ENCODE results near the gene FGD3. TPM values are rescaled to one million over a fixed set of nuclear protein-coding genes. Genes with fewer than 3 reads are reported as not detected.
"Not testable (repeated sequence)": the region's sequence is repeated elsewhere in the genome, so short reads cannot be mapped to it uniquely, and the experiment has no call there.

Gene FGD3
- total RNA-seq, 4 donors from 2014 or later = 0.29 to 4.9 (median 2.9) TPM

DNA sequence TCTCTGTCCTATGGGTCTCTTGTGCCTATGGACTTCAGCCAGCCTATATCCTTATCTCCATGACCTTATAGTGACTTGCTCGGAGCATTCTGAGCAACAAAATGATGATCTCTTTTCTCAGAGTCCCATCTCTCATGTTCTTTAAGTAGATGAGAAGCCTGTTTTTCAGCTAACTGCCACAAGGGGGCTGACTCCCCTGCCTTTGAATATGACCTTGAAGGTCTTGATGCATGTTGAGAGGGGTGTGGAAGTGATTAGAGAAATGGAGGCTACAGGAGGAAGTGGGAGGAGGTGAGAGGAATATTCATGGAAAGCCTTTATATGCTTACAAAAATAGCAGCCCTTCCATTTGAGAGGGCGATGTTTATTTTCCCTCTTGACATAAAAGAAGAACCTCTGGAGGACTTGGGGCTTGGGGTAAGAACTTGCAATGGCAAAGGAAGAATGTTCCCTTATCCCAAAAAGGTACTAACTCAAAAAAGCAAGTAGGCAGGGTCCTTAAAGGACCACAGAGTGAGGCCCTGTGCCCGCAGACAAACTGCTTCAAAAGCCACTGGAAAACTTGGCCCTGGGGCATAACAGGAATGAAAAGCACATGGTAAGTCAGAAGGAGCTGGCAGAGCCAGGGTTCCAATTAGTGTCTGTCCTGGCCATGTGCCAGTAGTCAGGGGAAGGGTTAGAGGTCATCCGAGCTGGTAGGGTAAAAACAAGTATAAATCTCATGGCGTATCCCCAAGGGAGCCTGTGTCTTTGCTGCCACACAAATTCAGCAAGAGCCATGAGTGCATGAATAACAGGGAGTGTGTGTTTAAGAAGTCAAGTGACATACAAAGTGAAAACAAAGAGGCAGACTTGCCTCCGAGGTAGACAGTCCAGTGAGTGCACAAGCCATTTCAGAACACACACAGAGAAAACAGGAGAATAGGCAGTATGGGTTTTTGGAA lies 39.1 kb downstream of the FGD3 start:
- no peak overlapping the region for H3K27ac ChIP-seq
- intact Hi-C loops (cut with DNase I; ENCODE audit: low total_unique reads) = no loop called here
- TF ChIP-seq, protein P1, sequence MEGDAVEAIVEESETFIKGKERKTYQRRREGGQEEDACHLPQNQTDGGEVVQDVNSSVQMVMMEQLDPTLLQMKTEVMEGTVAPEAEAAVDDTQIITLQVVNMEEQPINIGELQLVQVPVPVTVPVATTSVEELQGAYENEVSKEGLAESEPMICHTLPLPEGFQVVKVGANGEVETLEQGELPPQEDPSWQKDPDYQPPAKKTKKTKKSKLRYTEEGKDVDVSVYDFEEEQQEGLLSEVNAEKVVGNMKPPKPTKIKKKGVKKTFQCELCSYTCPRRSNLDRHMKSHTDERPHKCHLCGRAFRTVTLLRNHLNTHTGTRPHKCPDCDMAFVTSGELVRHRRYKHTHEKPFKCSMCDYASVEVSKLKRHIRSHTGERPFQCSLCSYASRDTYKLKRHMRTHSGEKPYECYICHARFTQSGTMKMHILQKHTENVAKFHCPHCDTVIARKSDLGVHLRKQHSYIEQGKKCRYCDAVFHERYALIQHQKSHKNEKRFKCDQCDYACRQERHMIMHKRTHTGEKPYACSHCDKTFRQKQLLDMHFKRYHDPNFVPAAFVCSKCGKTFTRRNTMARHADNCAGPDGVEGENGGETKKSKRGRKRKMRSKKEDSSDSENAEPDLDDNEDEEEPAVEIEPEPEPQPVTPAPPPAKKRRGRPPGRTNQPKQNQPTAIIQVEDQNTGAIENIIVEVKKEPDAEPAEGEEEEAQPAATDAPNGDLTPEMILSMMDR (IDR thresholded peaks at IDR 0.05) = peak in 2 of 4 experiments; percentile 14 to 19
- no peak for TF ChIP-seq POLR2A (IDR thresholded peaks at IDR 0.05)
- no peaks in the 10 kb centered on the region for H3K9me3 ChIP-seq
- no peaks in the 10 kb centered on the region for H3K36me3 ChIP-seq
- H3K27me3 ChIP-seq = no peaks in the 10 kb centered on the region
- H3K4me1 ChIP-seq = no peaks in the 10 kb centered on the region
- no peak for DNase-seq
- H3K4me3 ChIP-seq = no peak overlapping the region

DNA sequence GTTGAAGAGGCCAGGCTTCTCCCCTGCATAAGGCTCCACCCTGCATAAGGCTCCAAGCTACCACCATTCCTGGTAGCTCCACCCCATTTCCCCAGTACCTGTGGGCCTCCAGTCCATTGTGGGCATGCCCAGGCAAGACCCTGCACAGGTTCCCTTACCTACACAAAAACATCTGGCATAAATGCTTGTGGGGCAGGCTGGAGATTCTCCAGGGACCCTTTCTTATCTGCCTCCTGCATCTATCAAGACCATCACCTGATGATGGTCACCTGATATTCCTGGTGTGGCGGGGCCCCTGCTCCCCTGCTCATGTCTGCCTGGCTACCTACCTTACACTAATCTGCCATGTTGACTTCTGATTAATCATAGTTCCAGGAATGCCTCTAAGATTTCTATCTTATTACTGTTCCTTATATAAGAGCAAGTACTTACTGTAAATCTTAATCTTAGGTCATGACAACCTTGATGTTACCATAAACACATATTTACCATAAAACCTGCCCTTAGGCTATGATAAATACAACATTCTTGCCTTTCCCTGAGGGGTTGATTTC lies 41.0 kb downstream of the FGD3 start:
- no peaks in the 10 kb centered on the region for H3K27me3 ChIP-seq
- no peak overlapping the region for H3K27ac ChIP-seq
- no peak for DNase-seq
- intact Hi-C loops (cut with DNase I; ENCODE audit: low total_unique reads) = no loop called here
- H3K4me1 ChIP-seq = no peaks in the 10 kb centered on the region
- H3K9me3 ChIP-seq = no peaks in the 10 kb centered on the region
- H3K4me3 ChIP-seq = no peak overlapping the region
- TF ChIP-seq, protein P1 (IDR thresholded peaks at IDR 0.05) = no peak
- H3K36me3 ChIP-seq = no peaks in the 10 kb centered on the region

DNA sequence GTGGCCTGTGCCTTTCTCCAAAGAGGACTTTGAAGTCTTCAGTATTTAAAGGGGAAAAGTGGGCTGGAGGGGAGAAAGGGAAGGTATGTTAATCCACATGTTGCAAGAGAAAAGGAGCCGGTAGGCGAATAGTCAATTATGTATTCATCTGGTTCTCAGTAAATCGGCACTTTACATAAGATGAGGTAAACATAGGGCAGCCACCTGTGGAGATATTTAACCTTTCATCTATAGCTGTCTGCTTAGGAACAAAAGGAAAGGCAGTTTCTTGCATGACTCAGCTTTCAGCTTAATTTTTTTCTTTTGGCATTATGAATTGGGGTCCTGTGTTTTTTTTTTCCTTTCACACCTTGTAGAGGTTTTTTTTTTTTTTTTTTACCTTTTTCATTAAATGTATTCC lies 42.2 kb downstream of the FGD3 start:
- no peak overlapping the region for H3K4me3 ChIP-seq
- H3K4me1 ChIP-seq = no peaks in the 10 kb centered on the region
- intact Hi-C loops (cut with DNase I; ENCODE audit: low total_unique reads) = no loop called here
- no peaks in the 10 kb centered on the region for H3K9me3 ChIP-seq
- H3K36me3 ChIP-seq = no peaks in the 10 kb centered on the region
- DNase-seq = no peak
- no peaks in the 10 kb centered on the region for H3K27me3 ChIP-seq
- H3K27ac ChIP-seq = no peak overlapping the region
- TF ChIP-seq POLR2A (IDR thresholded peaks at IDR 0.05) = no peak
- TF ChIP-seq, protein P1 (IDR thresholded peaks at IDR 0.05) = no peak

DNA sequence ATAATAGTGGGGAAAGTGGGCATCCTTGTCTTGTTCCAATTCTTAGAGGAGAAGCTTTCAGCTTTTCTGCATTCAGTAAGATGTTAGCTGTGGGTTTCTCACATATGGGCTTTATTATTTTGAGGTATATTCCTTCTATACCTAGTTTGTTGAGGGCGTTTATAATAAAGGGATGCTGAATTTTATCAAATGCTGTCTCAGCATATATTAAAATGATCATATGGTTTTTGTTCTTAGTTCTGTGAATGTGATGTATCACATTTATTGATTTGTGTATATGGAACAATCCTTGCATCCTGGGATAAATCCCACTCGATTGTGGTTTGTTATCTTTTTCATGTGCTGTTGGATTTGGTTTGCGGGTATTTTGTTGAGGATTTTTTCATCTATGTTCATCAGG lies 43.1 kb downstream of the FGD3 start:
- Histone ChIP-seq H3K4me1 (no peaks in the 10 kb centered on the region), H3K36me3 (no peaks in the 10 kb centered on the region), H3K4me3 (no peak overlapping the region), H3K9me3 (no peaks in the 10 kb centered on the region), H3K27ac (no peak overlapping the region), H3K27me3 (no peaks in the 10 kb centered on the region)
- TF ChIP-seq, protein P1 (IDR thresholded peaks at IDR 0.05) = no peak
- no peak for TF ChIP-seq POLR2A (IDR thresholded peaks at IDR 0.05)
- no peak for DNase-seq
- intact Hi-C loops (cut with DNase I; ENCODE audit: low total_unique reads) = no loop called here

DNA sequence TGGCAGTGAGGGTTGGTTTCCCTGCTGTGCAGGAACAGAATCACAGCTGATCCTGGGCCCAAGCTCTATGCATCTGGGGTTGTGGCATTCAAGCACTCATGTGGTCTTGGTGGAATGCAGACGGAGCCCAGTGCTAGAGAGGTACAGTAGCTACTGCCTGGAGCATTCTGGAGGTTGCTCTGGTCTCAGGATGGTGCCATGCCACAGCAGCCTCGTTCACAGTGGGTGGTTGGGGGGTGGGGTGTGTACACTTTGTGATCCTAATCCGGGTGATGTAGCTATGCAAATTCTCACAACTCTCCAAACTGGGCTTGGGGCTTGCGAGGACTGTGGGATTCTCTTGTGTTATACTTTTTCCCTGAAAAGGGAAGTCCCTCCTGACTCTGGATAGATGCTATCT lies 45.2 kb downstream of the FGD3 start:
- Histone ChIP-seq H3K9me3 (no peaks in the 10 kb centered on the region), H3K36me3 (no peaks in the 10 kb centered on the region), H3K27me3 (no peaks in the 10 kb centered on the region), H3K4me1 (no peaks in the 10 kb centered on the region), H3K4me3 (no peak overlapping the region), H3K27ac (no peak overlapping the region)
- TF ChIP-seq POLR2A (IDR thresholded peaks at IDR 0.05) = no peak
- TF ChIP-seq, protein P1 (IDR thresholded peaks at IDR 0.05) = no peak
- intact Hi-C loops (cut with DNase I; ENCODE audit: low total_unique reads) = no loop called here
- DNase-seq = no peak

DNA sequence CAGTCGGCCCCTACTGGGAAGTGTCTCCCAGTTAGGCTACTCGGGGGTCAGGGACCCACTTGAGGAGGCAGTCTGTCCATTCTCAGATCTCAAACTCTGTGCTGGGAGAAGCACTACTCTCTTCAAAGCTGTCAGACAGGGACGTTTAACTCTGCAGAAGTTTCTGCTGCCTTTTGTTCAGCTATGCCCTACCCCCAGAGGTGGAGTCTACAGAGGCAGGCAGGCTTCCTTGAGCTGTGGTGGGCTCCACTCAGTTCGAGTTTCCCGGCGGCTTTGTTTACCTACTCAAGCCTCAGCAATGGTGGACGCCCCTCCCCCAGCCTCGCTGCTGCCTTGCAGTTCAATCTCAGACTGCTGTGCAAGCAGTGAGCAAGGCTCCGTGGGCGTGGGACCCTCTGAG lies 51.5 kb downstream of the FGD3 start:
- H3K4me1 ChIP-seq; intact Hi-C loops (cut with DNase I; ENCODE audit: low total_unique reads): not testable (repeated sequence)

More for the DNA sequence above, 51.5 kb downstream of the FGD3 start:
- not testable (repeated sequence) for H3K4me3 ChIP-seq, H3K27ac ChIP-seq, H3K36me3 ChIP-seq, H3K27me3 ChIP-seq, H3K9me3 ChIP-seq, DNase-seq
